ENCODE results near the gene IYD.

The IYD gene

DNA sequence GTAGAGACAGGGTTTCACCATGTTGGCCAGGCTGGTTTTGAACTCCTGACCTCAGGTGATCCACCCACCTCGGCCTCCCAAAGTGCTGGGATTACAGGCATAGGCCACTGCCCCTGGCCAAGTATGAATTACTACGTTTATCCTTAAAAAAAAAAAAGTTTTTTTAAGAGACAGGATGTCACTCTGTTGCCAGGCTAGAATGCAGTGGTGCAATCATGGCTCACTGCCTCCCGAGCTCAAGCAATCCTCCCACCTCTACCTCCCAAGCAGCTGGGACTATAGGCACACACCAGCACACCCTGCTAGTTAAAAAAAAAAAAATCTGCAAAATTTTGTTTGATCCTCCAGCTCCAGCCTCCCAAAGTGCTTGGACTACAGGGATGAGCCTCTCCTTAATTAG lies 23.1 kb downstream of the IYD start:
- peak; percentile 29 for DNase-seq (ENCODE audit: low read depth)
- no peak overlapping the region for H3K4me3 ChIP-seq (ENCODE audit: control insufficient read depth, low read depth, low read length)
- TF ChIP-seq CTCF (conservative IDR thresholded peaks at IDR 0.05; ENCODE audit: control insufficient read depth, insufficient read depth, low read depth, low read length), result no peak

DNA sequence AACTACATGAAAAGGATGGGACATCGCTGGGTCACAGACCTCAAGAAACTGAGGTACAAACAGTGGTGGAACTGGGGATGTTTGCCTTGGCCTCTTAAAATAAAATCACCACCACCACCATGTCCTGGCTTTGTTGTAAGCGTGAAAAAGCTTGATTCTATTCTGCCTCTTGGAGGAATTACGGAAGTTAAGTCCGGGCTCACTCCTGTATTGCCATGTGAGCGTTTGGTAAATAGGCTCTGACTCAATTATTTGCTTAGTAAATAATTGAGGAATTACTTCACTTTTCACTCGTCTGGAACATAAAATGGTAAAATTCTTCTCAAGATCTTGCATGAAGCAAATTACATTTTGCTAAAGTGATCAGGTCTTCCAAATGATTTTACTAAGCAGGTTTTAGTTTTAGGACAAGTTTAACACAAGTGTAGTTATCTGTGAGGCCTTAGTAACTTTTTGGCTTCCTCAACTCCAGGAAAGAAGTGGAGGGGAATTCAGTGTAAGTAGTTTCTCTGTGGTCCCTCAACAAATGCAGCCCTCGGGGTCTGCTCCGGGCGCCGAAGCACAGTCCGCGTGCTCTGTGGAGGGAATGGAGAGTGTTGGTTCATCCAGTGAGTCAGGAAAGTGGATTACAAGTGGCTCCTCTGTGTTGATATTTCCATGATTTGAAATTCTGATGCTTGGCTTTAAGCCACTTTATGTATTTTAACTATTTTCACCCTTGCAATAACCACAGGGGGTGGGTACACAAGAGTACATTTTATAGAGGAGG lies 23.8 kb downstream of the IYD start:
- no peak for DNase-seq (ENCODE audit: low read depth)
- H3K4me3 ChIP-seq (ENCODE audit: control insufficient read depth, low read depth, low read length), result no peak overlapping the region
- no peak for TF ChIP-seq CTCF (conservative IDR thresholded peaks at IDR 0.05; ENCODE audit: control insufficient read depth, insufficient read depth, low read depth, low read length)

- DNase-seq (ENCODE audit: low read depth), result no peak
- no peak overlapping the region for H3K4me3 ChIP-seq (ENCODE audit: control insufficient read depth, low read depth, low read length)
- no peak for TF ChIP-seq CTCF (conservative IDR thresholded peaks at IDR 0.05; ENCODE audit: control insufficient read depth, insufficient read depth, low read depth, low read length)
Observed at GRCh38 chr6:150394053-150394898, 25.5 kb downstream of the IYD start.

GRCh38 chr6:150394899-150395295 lies 26.1 kb downstream of the IYD start:
- no peak overlapping the region for H3K4me3 ChIP-seq (ENCODE audit: control insufficient read depth, low read depth, low read length)
- TF ChIP-seq CTCF (conservative IDR thresholded peaks at IDR 0.05; ENCODE audit: control insufficient read depth, insufficient read depth, low read depth, low read length), result no peak
- DNase-seq (ENCODE audit: low read depth), result no peak

DNA sequence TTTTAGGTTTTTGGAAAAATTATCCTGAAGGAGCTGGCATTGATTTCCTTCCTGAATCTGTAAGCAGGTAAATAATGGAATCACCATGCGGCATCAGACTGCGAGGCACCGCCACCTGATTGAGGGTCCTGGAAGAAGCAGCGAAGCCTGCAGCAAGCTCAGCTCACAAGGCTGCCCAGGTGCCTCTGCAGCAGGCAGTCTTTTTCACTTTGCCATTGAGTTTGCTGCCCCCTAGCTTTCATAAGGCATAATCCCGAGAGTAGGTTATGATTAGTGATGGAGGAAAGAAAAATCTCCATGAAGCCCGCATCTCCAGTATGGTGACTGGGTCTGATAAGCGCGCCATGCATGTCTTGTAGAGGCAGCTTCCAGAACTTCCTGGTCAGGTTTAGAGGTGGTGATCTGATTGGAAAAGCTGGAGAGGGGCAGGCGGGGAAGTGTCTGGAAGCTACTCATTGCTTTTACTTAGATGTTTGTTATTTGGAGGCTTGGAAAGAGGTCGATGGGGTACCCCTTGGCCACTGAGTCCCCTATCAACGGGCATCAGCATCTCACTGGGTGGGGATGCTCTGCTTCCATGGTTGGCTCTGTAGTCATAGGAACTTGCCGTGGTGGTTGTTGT lies 26.7 kb downstream of the IYD start:
- no peak overlapping the region for H3K4me3 ChIP-seq (ENCODE audit: control insufficient read depth, low read depth, low read length)
- peak; percentile 73 for TF ChIP-seq CTCF (conservative IDR thresholded peaks at IDR 0.05; ENCODE audit: control insufficient read depth, insufficient read depth, low read depth, low read length)
- peak; percentile 58 for DNase-seq (ENCODE audit: low read depth)

- no peak for TF ChIP-seq CTCF (conservative IDR thresholded peaks at IDR 0.05; ENCODE audit: control insufficient read depth, insufficient read depth, low read depth, low read length)
- DNase-seq (ENCODE audit: low read depth), result peak; percentile 87
- H3K4me3 ChIP-seq (ENCODE audit: control insufficient read depth, low read depth, low read length), result no peak overlapping the region
Observed at GRCh38 chr6:150403458-150404246, 34.8 kb downstream of the IYD start.

All from fibroblast of mammary gland (primary cell).